Fibroblast of villous mesenchyme (primary cell): ENCODE data around the gene EYA4. TPM values are rescaled to one million over a fixed set of nuclear protein-coding genes. Genes with fewer than 3 reads are reported as not detected.

Experiments used
- DNase-seq: peaks from one replicate; pipeline ENCODE4 v3.0.0-alpha.2; 2010; ENCODE audit warnings: low read depth
- H3K4me3 ChIP-seq: 2 replicates; pipeline ENCODE4 v1.5.1; 2011; ENCODE audit warnings: low read depth, mild to moderate bottlenecking, low read length
- total RNA-seq: library from RNA; depleted of rRNA; stranded (reverse); fragments of >200 nt; gene quantifications from 2 replicates; pipeline ENCODE4 v1.2.3, GENCODE V29; 2012
- TF ChIP-seq, protein P1 (sequence below): IDR thresholded peaks from 2 replicates; pipeline ENCODE4 v1.5.1; 2012; ENCODE audit warnings: low read depth, mild to moderate bottlenecking, low read length; ENCODE audit not compliant: insufficient read depth

EYA4 gene
- total RNA-seq, 1 donor: under 0.01 TPM

DNA sequence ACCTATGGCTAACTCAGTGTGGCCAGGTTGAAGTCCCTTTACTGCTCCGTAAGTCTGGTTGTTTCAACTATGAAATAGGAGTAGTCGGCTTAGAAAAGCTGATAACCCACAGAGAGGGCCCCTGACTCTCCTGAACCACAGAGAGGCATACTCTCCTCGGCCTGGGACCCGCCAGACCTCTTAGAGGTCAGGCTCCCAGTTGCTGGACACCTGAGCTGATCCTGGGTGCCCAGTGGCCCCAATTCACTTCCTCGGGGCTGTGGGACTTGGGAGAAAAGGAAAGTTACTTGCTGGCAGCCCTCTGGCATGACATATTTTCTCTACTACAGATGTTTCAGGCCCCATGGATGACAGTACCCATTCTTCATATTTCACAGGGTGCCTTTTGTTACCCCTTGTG, 34.2 kb upstream of the EYA4 start:
- DNase-seq: no peak
- H3K4me3 ChIP-seq: no peak overlapping the region
- TF ChIP-seq, protein P1, sequence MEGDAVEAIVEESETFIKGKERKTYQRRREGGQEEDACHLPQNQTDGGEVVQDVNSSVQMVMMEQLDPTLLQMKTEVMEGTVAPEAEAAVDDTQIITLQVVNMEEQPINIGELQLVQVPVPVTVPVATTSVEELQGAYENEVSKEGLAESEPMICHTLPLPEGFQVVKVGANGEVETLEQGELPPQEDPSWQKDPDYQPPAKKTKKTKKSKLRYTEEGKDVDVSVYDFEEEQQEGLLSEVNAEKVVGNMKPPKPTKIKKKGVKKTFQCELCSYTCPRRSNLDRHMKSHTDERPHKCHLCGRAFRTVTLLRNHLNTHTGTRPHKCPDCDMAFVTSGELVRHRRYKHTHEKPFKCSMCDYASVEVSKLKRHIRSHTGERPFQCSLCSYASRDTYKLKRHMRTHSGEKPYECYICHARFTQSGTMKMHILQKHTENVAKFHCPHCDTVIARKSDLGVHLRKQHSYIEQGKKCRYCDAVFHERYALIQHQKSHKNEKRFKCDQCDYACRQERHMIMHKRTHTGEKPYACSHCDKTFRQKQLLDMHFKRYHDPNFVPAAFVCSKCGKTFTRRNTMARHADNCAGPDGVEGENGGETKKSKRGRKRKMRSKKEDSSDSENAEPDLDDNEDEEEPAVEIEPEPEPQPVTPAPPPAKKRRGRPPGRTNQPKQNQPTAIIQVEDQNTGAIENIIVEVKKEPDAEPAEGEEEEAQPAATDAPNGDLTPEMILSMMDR: no peak

DNA sequence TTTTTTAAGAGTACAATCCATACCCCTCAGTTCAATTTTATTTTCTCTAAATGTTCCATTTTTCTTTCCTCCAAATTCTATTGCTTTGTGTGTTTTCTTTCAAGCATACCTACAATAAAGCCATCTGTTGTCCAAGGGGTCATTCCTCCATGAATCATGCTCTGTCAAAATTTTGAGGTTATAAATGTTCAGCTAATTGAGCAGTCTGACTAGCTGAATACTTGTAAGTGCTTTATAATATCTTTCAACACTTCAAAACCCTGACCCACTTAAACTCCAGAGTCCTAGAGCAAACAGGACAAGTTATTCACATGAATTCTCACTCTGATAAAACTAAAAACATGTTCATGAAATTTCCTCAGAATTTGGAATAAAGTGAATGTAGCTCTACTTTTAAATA, 33.4 kb upstream of the EYA4 start:
- H3K4me3 ChIP-seq: no peak overlapping the region
- DNase-seq: no peak
- TF ChIP-seq, protein P1: no peak

DNA sequence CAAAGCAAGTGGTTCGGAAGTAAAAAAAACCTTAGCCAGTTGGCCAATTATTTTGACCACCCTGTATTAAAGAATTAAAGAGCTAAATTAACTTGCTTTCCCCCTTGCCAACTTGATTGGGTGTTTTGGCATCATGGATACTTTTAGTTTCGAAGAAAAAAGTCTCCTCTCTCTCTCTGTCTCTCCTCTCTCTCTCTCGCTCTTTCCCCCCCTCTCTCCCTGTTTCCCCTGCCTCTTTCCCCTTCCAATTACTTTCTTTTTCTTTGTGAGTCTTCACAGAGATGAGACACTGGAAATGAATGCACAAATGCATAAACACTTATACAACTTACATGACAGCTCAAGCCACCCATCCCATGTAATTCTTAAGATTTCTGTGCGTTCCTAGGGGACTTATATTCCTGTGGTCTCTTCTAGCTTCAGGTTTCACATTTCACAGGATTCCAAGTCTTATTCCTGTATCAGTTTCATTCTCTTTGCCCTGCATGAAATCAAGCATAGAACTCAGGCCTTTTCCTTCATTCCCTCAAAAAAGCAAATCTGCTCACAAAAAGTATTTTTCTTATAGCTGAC, 32.9 kb upstream of the EYA4 start:
- TF ChIP-seq, protein P1: no peak
- H3K4me3 ChIP-seq: no peak overlapping the region
- no peak for DNase-seq

- DNase-seq: no peak
- TF ChIP-seq, protein P1: no peak
These were observed 26.9 kb upstream of the EYA4 start for GRCh38 chr6:133214267-133214666.

GRCh38 chr6:133218852-133219251, 22.3 kb upstream of the EYA4 start:
- TF ChIP-seq, protein P1: no peak
- no peak overlapping the region for H3K4me3 ChIP-seq
- DNase-seq: no peak

More at GRCh38 chr6:133214267-133214666, 26.9 kb upstream of the EYA4 start:
- H3K4me3 ChIP-seq: no peak overlapping the region

- TF ChIP-seq, protein P1: no peak
- no peak for DNase-seq
These were observed 17.6 kb upstream of the EYA4 start for GRCh38 chr6:133223452-133224029.

DNA sequence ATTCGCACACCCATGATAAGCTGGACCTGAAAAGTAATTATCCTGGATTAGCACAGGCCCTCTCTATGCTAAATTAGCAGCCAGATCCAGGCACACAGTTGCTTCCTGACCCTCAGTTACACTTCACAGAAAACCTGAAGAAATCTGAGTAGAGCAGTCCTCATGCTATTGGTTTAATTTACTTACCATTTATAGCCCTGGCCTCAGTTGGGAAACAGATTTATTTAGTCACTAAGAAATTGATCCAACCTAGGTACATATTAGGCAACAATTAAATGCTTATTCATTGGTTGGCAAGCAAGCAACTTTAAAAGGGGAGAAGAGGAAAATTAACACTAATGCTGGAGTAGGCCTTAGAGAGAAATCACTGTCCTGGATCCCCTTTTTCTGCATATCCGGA, 15.6 kb upstream of the EYA4 start:
- no peak for DNase-seq
- TF ChIP-seq, protein P1: no peak
- no peak overlapping the region for H3K4me3 ChIP-seq

More at GRCh38 chr6:133223452-133224029, 17.6 kb upstream of the EYA4 start:
- no peak overlapping the region for H3K4me3 ChIP-seq
